Hematopoietic multipotent progenitor cell treated with erythropoietin and hydrocortisone succinate and interleukin-3 and kit ligand, for 17 days (in vitro differentiated cells): ENCODE measurements around the gene SND1.

ENCODE experiments used
- DNase-seq: peaks from one replicate; pipeline ENCODE4 v3.0.0-alpha.2; 2015; ENCODE audit warnings: low spot score

Gene SND1

GRCh38 chr7:127651556-127652332, at the start of gene SND1:
TSS of gene SND1 (plus strand) at chr7:127652194. CDS start at chr7:127652374, 180 bp downstream.
- peak; percentile 98 for DNase-seq

GRCh38 chr7:127608446-127608845, 43.5 kb upstream of the SND1 start:
- DNase-seq: no peak

- DNase-seq: no peak
Observed at GRCh38 chr7:127609297-127609696, 42.7 kb upstream of the SND1 start.

GRCh38 chr7:127612263-127612662, 39.7 kb upstream of the SND1 start:
- DNase-seq: no peak

GRCh38 chr7:127616724-127617123, 35.3 kb upstream of the SND1 start:
- no peak for DNase-seq

- no peak for DNase-seq
Observed at GRCh38 chr7:127618042-127618441, 34.0 kb upstream of the SND1 start, which contains the start of gene PAX4. TSS of gene PAX4 (minus strand) at chr7:127618142. CDS start at chr7:127615928, 2,214 bp downstream.

- no peak for DNase-seq
Observed at GRCh38 chr7:127618775-127619174, 33.2 kb upstream of the SND1 start.

GRCh38 chr7:127619681-127620405, 32.2 kb upstream of the SND1 start:
- no peak for DNase-seq

GRCh38 chr7:127620406-127621233, 31.4 kb upstream of the SND1 start:
- no peak for DNase-seq

GRCh38 chr7:127625331-127625730, 26.7 kb upstream of the SND1 start:
- DNase-seq: no peak

- DNase-seq: no peak
Observed at GRCh38 chr7:127628445-127628844, 23.5 kb upstream of the SND1 start.

- no peak for DNase-seq
Observed at GRCh38 chr7:127629268-127629854, 22.6 kb upstream of the SND1 start.

- DNase-seq: no peak
Observed at GRCh38 chr7:127632276-127632910, 19.6 kb upstream of the SND1 start.

GRCh38 chr7:127635659-127636285, 16.2 kb upstream of the SND1 start:
- no peak for DNase-seq

GRCh38 chr7:127638197-127638596, 13.8 kb upstream of the SND1 start:
- DNase-seq: no peak

GRCh38 chr7:127644484-127644883, 7.5 kb upstream of the SND1 start:
- DNase-seq: no peak

- no peak for DNase-seq
Observed at GRCh38 chr7:127647636-127648035, 4.4 kb upstream of the SND1 start.

GRCh38 chr7:127648986-127649385, 3.0 kb upstream of the SND1 start:
- no peak for DNase-seq

GRCh38 chr7:127650847-127651555, 993 bp upstream of the SND1 start:
- no peak for DNase-seq
